H9 (cell line): ENCODE measurements around the gene DCDC2C. TPM values are rescaled to one million over a fixed set of nuclear protein-coding genes. Genes with fewer than 3 reads are reported as not detected.

Experiments used
- DNase-seq: peaks from one replicate; pipeline ENCODE4 v3.0.0-alpha.2; 2017
- H2AFZ ChIP-seq: one replicate; pipeline ENCODE4 v1.6.1; 2013; ENCODE audit warnings: mild to moderate bottlenecking, low read length, control low read depth, moderate library complexity
- H2AK5ac ChIP-seq: 2 replicates; pipeline ENCODE4 v1.6.1; 2013; ENCODE audit warnings: low read length, control low read depth, mixed read lengths; ENCODE audit not compliant: insufficient read length
- H2BK120ac ChIP-seq: one replicate; pipeline ENCODE4 v1.6.1; 2013; ENCODE audit warnings: low read depth, mild to moderate bottlenecking, low read length, control low read depth, inconsistent platforms; ENCODE audit not compliant: poor library complexity, severe bottlenecking
- H2BK12ac ChIP-seq: 2 replicates; pipeline ENCODE4 v1.6.1; 2013; ENCODE audit warnings: low read length, control low read depth, mixed read lengths, low read depth; ENCODE audit not compliant: insufficient read length
- H2BK15ac ChIP-seq: 2 replicates; pipeline ENCODE4 v1.6.1; 2013; ENCODE audit warnings: low read depth, low read length, control low read depth
- H2BK20ac ChIP-seq: one replicate; pipeline ENCODE4 v1.6.1; 2013; ENCODE audit warnings: low read depth, mild to moderate bottlenecking, low read length, control low read depth, inconsistent platforms; ENCODE audit not compliant: poor library complexity, severe bottlenecking
- H2BK5ac ChIP-seq: 2 replicates; pipeline ENCODE4 v1.6.1; 2013; ENCODE audit warnings: low read length, control low read depth, mixed read lengths; ENCODE audit not compliant: insufficient read length
- H3K14ac ChIP-seq: 2 replicates; pipeline ENCODE4 v1.6.1; 2013; ENCODE audit warnings: low read length, control low read depth; ENCODE audit not compliant: insufficient read depth
- H3K18ac ChIP-seq: 2 replicates; pipeline ENCODE4 v1.6.1; 2013; ENCODE audit warnings: low read depth, mild to moderate bottlenecking, mixed read lengths, low read length, control low read depth; ENCODE audit not compliant: insufficient read length
- H3K23ac ChIP-seq: 2 replicates; pipeline ENCODE4 v1.6.1; 2013; ENCODE audit warnings: low read length, control low read depth, mixed read lengths, low read depth; ENCODE audit not compliant: insufficient read length
- H3K23me2 ChIP-seq: 2 replicates; pipeline ENCODE4 v1.6.1; 2013; ENCODE audit warnings: low read depth, mild to moderate bottlenecking, mixed read lengths, low read length, control low read depth; ENCODE audit not compliant: insufficient read length, poor library complexity, severe bottlenecking
- H3K27ac ChIP-seq: 2 replicates; pipeline ENCODE4 v1.5.1; 2013; ENCODE audit warnings: low read length, control low read depth, mixed read lengths, low read depth; ENCODE audit not compliant: insufficient read length
- H3K27me3 ChIP-seq: 2 replicates; pipeline ENCODE4 v1.6.1; 2013; ENCODE audit warnings: low read length, control low read depth, inconsistent platforms; ENCODE audit not compliant: insufficient read depth
- H3K4ac ChIP-seq: 2 replicates; pipeline ENCODE4 v1.6.1; 2013; ENCODE audit warnings: low read depth, mild to moderate bottlenecking, control low read depth, inconsistent platforms, low read length, moderate library complexity
- H3K4me1 ChIP-seq: 2 replicates; pipeline ENCODE4 v1.6.1; 2013; ENCODE audit warnings: low read length, control low read depth, inconsistent platforms; ENCODE audit not compliant: insufficient read depth
- H3K4me2 ChIP-seq: 2 replicates; pipeline ENCODE4 v1.6.1; 2013; ENCODE audit warnings: low read length, control low read depth, mixed read lengths; ENCODE audit not compliant: insufficient read length, insufficient read depth
- H3K56ac ChIP-seq: 2 replicates; pipeline ENCODE4 v1.6.1; 2013; ENCODE audit warnings: low read depth, mild to moderate bottlenecking, mixed read lengths, low read length, control low read depth; ENCODE audit not compliant: insufficient read length
- H3K79me1 ChIP-seq: 2 replicates; pipeline ENCODE4 v1.6.1; 2013; ENCODE audit warnings: low read depth, mild to moderate bottlenecking, moderate library complexity, low read length, control low read depth, inconsistent platforms; ENCODE audit not compliant: insufficient read depth, poor library complexity, severe bottlenecking
- H3K79me2 ChIP-seq: 2 replicates; pipeline ENCODE4 v1.6.1; 2013; ENCODE audit warnings: low read length, control low read depth, inconsistent platforms; ENCODE audit not compliant: insufficient read depth
- H3K9ac ChIP-seq: 2 replicates; pipeline ENCODE4 v1.6.1; 2013; ENCODE audit warnings: low read length, control low read depth, mixed read lengths; ENCODE audit not compliant: insufficient read length; ENCODE audit errors: extremely low read depth
- H3K9me3 ChIP-seq: one replicate; pipeline ENCODE4 v1.6.1; 2013; ENCODE audit warnings: low read depth, low read length, inconsistent platforms; ENCODE audit not compliant: control insufficient read depth
- H3T11ph ChIP-seq: one replicate; pipeline ENCODE4 v1.6.1; 2013; ENCODE audit warnings: mild to moderate bottlenecking, low read length, control low read depth, inconsistent platforms
- H4K20me1 ChIP-seq: one replicate; pipeline ENCODE4 v1.6.1; 2013; ENCODE audit not compliant: control insufficient read depth, insufficient read length, insufficient read depth
- H4K5ac ChIP-seq: 2 replicates; pipeline ENCODE4 v1.6.1; 2013; ENCODE audit warnings: low read depth, mild to moderate bottlenecking, mixed read lengths, low read length, control low read depth; ENCODE audit not compliant: insufficient read length
- H4K8ac ChIP-seq: replicated peaks from 2 replicates; pipeline ENCODE4 v1.6.1; 2013; ENCODE audit warnings: low read length, control low read depth, mixed read lengths, low read depth; ENCODE audit not compliant: insufficient read length
- H4K91ac ChIP-seq: 2 replicates; pipeline ENCODE4 v1.6.1; 2013; ENCODE audit warnings: low read depth, mild to moderate bottlenecking, moderate library complexity, mixed read lengths, low read length, control low read depth; ENCODE audit not compliant: insufficient read length
- H3K27ac Mint-ChIP-seq, 3 experiments: 2 replicates in 2 of 3; 3 replicates in 1 of 3; pipeline ENCODE4 v1.8.0; 2020 to 2021; ENCODE audit warnings: mixed read lengths in 3 of 3, mild to moderate bottlenecking in 1 of 3, moderate library complexity in 1 of 3
- H3K27me3 Mint-ChIP-seq: 2 replicates; pipeline ENCODE4 v1.8.0; 2021; ENCODE audit warnings: low read depth, mild to moderate bottlenecking, moderate library complexity, mixed read lengths
- H3K36me3 Mint-ChIP-seq, 3 experiments: 2 replicates in 2 of 3; 3 replicates in 1 of 3; pipeline ENCODE4 v1.8.0; 2020 to 2021; ENCODE audit warnings: low read depth in 3 of 3, mixed read lengths in 3 of 3; ENCODE audit not compliant: insufficient read depth in 1 of 3
- H3K4me1 Mint-ChIP-seq, 2 experiments: 2 replicates each; pipeline ENCODE4 v1.8.0; 2020; ENCODE audit warnings: mixed read lengths in 2 of 2
- H3K4me3 Mint-ChIP-seq, 2 experiments: 2 replicates in 1 of 2; 3 replicates in 1 of 2; pipeline ENCODE4 v1.8.0; 2020 to 2021; ENCODE audit warnings: mild to moderate bottlenecking in 2 of 2, mixed read lengths in 2 of 2, moderate library complexity in 1 of 2
- H3K9me3 Mint-ChIP-seq, 2 experiments: 2 replicates in 1 of 2; 3 replicates in 1 of 2; pipeline ENCODE4 v1.8.0; 2020; ENCODE audit warnings: mild to moderate bottlenecking in 2 of 2, mixed read lengths in 2 of 2, moderate library complexity in 1 of 2
- WGBS: extraction: QIAGEN DNeasy Blood & Tissue Kit; methylation state at CpG from one replicate; pipeline ENCODE4 v1.1.7; 2013; ENCODE audit warnings: missing lambda C conversion rate, low lambda C conversion rate, mixed read lengths; ENCODE audit not compliant: insufficient read length; ENCODE audit errors: extremely low coverage; 5-methylcytosine and 5-hydroxymethylcytosine counted together
- total RNA-seq: library from RNA; stranded (reverse); gene quantifications from 2 replicates; pipeline ENCODE4 v1.2.1, GENCODE V29; 2021
- TF ChIP-seq, protein P1 (sequence below): fragments of 200-600 bp; sonication (generic); conservative IDR thresholded peaks from 3 replicates; pipeline ENCODE4 v1.8.0; 2021; ENCODE audit warnings: antibody characterized with exemption, mild to moderate bottlenecking

The DCDC2C gene
- total RNA-seq, 1 experiment from 2014 or later: not detected

DNA sequence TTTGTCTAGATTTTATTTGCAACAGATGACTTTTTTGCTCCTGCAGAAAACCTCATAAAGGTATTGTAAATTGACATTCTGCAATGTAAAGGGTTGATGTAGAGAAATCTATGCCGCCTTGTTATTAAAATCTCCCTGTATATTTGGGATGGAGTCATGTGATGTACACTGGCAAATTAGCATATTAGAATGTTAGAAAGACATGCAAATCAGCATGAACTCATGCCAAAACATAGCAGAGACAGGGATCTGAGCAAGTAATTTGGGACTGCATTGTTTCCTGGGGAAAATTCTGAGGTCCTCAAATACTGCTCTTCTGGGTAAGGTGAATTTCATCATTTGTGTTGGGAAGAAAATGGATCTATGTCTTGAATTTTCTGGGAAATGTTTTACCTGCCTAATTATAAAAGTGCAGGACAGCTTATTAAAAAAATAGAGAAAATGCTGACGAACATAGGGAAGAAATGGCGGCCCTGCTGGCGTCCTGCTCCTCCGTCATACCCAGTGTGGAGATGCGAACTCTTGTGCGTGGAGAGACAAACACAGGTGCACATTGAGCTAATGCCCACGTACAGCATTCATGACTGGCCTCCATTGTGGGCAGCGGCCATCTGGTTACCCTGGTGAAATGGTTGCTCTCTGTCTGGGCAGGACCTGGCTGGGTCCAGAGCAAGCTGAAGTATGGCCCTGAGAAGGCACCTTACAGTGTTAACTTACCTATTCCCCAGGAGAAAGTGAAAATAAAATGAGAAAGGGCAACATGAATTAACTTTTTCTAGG lies 29.1 kb upstream of the DCDC2C start:
- Mint-ChIP-seq H3K27me3 (peaks cover 12% of the 10 kb centered on the region), H3K27ac (no peak overlapping the region), H3K4me1 (no peaks in the 10 kb centered on the region), H3K4me3 (no peak overlapping the region), H3K36me3 (no peaks in the 10 kb centered on the region), H3K9me3 (no peaks in the 10 kb centered on the region; a peak in 1 of 5 replicates)
- Histone ChIP-seq H4K8ac (no peak overlapping the region), H2AK5ac (no peak overlapping the region), H4K20me1 (no peaks in the 10 kb centered on the region), H3K9me3 (no peaks in the 10 kb centered on the region), H3K27ac (no peak overlapping the region), H2BK120ac (no peak overlapping the region), H2BK12ac (no peak overlapping the region), H3K4me2 (no peak overlapping the region), H3K4me1 (no peaks in the 10 kb centered on the region), H3K79me2 (no peaks in the 10 kb centered on the region), H3K18ac (no peak overlapping the region), H3K56ac (no peak overlapping the region), H4K91ac (no peak overlapping the region), H3K23me2 (peaks cover 2% of the 10 kb centered on the region), H3T11ph (no peak overlapping the region), H3K27me3 (no peaks in the 10 kb centered on the region), H3K14ac (no peak overlapping the region; the same call in 1 of the 2 replicates), H3K4ac (no peak overlapping the region), H2BK20ac (no peak overlapping the region), H3K23ac (no peak overlapping the region), H2BK5ac (no peak overlapping the region), H3K79me1 (no peaks in the 10 kb centered on the region), H3K9ac (no peak overlapping the region), H2AFZ (no peak overlapping the region), H2BK15ac (no peak overlapping the region), H4K5ac (no peak overlapping the region)
- TF ChIP-seq, protein P1, sequence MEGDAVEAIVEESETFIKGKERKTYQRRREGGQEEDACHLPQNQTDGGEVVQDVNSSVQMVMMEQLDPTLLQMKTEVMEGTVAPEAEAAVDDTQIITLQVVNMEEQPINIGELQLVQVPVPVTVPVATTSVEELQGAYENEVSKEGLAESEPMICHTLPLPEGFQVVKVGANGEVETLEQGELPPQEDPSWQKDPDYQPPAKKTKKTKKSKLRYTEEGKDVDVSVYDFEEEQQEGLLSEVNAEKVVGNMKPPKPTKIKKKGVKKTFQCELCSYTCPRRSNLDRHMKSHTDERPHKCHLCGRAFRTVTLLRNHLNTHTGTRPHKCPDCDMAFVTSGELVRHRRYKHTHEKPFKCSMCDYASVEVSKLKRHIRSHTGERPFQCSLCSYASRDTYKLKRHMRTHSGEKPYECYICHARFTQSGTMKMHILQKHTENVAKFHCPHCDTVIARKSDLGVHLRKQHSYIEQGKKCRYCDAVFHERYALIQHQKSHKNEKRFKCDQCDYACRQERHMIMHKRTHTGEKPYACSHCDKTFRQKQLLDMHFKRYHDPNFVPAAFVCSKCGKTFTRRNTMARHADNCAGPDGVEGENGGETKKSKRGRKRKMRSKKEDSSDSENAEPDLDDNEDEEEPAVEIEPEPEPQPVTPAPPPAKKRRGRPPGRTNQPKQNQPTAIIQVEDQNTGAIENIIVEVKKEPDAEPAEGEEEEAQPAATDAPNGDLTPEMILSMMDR: no peak
- no CpG with 5 or more reads among the region's 9 CpGs for WGBS
- no peak for DNase-seq
